ENCODE measurements around the gene PSMC5. TPM values are rescaled to one million over a fixed set of nuclear protein-coding genes. Genes with fewer than 3 reads are reported as not detected.

The PSMC5 gene
- total RNA-seq, 1 experiment from 2014 or later, result 183 TPM

DNA sequence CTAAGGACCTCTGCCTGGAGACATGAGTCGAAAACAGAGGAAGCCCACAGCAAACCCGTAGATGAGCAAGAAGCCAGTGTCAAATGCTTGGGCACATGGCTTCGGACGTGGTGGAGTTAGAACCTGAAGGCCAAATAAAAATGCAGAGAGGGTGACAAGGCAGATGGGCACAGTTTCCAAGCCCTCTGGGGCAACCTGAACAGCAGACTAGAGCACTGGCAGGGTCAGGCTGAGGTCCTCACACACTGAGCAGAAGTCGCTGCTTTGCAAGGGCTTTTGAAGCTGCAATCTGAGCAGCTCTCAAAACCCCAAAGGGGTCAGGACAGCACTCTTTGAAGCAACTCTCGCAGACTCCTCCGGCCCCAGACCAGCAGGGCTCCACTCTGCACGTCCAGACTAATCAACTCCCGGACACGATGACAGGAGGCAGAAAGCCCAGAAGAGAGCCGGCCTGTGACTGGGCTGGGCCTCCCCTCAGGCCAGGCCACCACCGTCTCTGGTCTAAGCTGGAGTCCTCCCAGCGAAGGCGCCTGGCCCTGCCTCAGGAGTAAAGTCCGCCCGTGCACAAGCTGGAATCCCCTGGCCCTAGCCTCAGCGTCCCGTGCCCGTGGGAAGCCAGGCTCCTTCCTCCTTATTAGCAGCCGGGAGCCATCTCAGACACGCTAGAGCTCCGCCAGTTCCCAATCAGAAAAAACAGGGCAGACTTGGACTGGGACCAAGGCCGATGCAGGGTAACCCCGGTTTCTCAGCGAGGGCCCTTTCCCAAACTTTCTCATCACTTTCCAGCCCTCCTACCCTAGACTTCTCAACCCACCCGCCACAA, 14.3 kb downstream of the PSMC5 start:
- Mint-ChIP-seq H3K4me3 (peak overlapping the region; percentile 96), H3K9me3 (no peaks in the 10 kb centered on the region), H3K27ac (peak overlapping the region; percentile 87 to 96 (median 96)), H3K4me1 (peaks cover 22 to 40% of the 10 kb centered on the region in 2 experiments), H3K27me3 (ENCODE audit: low read depth) (peaks cover 13% of the 10 kb centered on the region), H3K36me3 (ENCODE audit: insufficient read depth in 1 of 3, low read depth in 3 of 3) (peaks cover 6 to 14% (median 7%) of the 10 kb centered on the region in 3 experiments; a peak in 6 of 7 replicates)
- no CpG with 5 or more reads among the region's 26 CpGs for WGBS (ENCODE audit: extremely low coverage, insufficient read length, low lambda C conversion rate)
- Histone ChIP-seq H2AK5ac (ENCODE audit: insufficient read length, low read length) (no peak overlapping the region), H3T11ph (ENCODE audit: low read length) (no peak overlapping the region), H3K23ac (ENCODE audit: insufficient read length, low read depth, low read length) (no peak overlapping the region), H3K56ac (ENCODE audit: insufficient read length, low read depth, low read length) (no peak overlapping the region), H3K79me2 (ENCODE audit: insufficient read depth, low read length) (peaks cover 3% of the 10 kb centered on the region; the same call in 1 of the 2 replicates), H2AFZ (ENCODE audit: low read length) (no peak overlapping the region), H3K23me2 (ENCODE audit: insufficient read length, low read depth, low read length, poor library complexity, severe bottlenecking) (peaks cover 10% of the 10 kb centered on the region), H3K4me2 (ENCODE audit: insufficient read depth, insufficient read length, low read length) (peak overlapping the region; percentile 64), H3K9me3 (ENCODE audit: control insufficient read depth, low read depth, low read length) (no peaks in the 10 kb centered on the region), H2BK20ac (ENCODE audit: low read depth, low read length, poor library complexity, severe bottlenecking) (no peak overlapping the region), H4K20me1 (ENCODE audit: control insufficient read depth, insufficient read depth, insufficient read length) (no peaks in the 10 kb centered on the region), H3K4me1 (ENCODE audit: insufficient read depth, low read length) (no peaks in the 10 kb centered on the region; the same call in 1 of the 2 replicates), H3K18ac (ENCODE audit: insufficient read length, low read depth, low read length) (no peak overlapping the region), H4K91ac (ENCODE audit: insufficient read length, low read depth, low read length) (no peak overlapping the region), H3K9ac (ENCODE audit: extremely low read depth, insufficient read length, low read length) (peak overlapping the region; percentile 48), H4K5ac (ENCODE audit: insufficient read length, low read depth, low read length) (no peak overlapping the region), H4K8ac (replicated peaks; ENCODE audit: insufficient read length, low read depth, low read length) (no peak overlapping the region), H2BK15ac (ENCODE audit: low read depth, low read length) (no peak overlapping the region), H3K27ac (ENCODE audit: insufficient read length, low read depth, low read length) (no peak overlapping the region), H2BK120ac (ENCODE audit: low read depth, low read length, poor library complexity, severe bottlenecking) (no peak overlapping the region), H2BK5ac (ENCODE audit: insufficient read length, low read length) (no peak overlapping the region), H2BK12ac (ENCODE audit: insufficient read length, low read depth, low read length) (no peak overlapping the region), H3K79me1 (ENCODE audit: insufficient read depth, low read depth, low read length, poor library complexity, severe bottlenecking) (peaks cover 3% of the 10 kb centered on the region), H3K27me3 (ENCODE audit: insufficient read depth, low read length) (no peaks in the 10 kb centered on the region; the same call in 1 of the 2 replicates), H3K14ac (ENCODE audit: insufficient read depth, low read length) (peak overlapping the region; percentile 70), H3K4ac (ENCODE audit: low read depth, low read length) (no peak overlapping the region)
- DNase-seq, result no peak
- TF ChIP-seq, protein P1, sequence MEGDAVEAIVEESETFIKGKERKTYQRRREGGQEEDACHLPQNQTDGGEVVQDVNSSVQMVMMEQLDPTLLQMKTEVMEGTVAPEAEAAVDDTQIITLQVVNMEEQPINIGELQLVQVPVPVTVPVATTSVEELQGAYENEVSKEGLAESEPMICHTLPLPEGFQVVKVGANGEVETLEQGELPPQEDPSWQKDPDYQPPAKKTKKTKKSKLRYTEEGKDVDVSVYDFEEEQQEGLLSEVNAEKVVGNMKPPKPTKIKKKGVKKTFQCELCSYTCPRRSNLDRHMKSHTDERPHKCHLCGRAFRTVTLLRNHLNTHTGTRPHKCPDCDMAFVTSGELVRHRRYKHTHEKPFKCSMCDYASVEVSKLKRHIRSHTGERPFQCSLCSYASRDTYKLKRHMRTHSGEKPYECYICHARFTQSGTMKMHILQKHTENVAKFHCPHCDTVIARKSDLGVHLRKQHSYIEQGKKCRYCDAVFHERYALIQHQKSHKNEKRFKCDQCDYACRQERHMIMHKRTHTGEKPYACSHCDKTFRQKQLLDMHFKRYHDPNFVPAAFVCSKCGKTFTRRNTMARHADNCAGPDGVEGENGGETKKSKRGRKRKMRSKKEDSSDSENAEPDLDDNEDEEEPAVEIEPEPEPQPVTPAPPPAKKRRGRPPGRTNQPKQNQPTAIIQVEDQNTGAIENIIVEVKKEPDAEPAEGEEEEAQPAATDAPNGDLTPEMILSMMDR (conservative IDR thresholded peaks at IDR 0.05), result no peak

Data from H9 (cell line).